HepG2 (cell line): ENCODE data around the gene TENT4B. TPM values are rescaled to one million over a fixed set of nuclear protein-coding genes. Genes with fewer than 3 reads are reported as not detected.
A peak's percentile ranks its signal among the peaks of the same experiment; 100 is the strongest.

Source experiments
- GTF2F1 ChIP-seq: fragments of 150-350 bp; IDR thresholded peaks from 2 replicates; pipeline ENCODE4 v1.6.1; 2014; ENCODE audit warnings: low read length
- KDM1A ChIP-seq: IDR thresholded peaks from 2 replicates; pipeline ENCODE4 v1.6.1; 2016; ENCODE audit warnings: missing compliant biosample characterization
- KDM5A ChIP-seq: fragments of 200-600 bp; sonication (generic); IDR thresholded peaks from 2 replicates; pipeline ENCODE4 v1.7.0; 2018; ENCODE audit warnings: antibody characterized with exemption, mild to moderate bottlenecking, low read length, borderline replicate concordance
- KLF13 ChIP-seq: sonication (generic); formaldehyde crosslinking; IDR thresholded peaks from 2 replicates; pipeline ENCODE4 v1.4.0; 2020; ENCODE audit warnings: mild to moderate bottlenecking, missing genetic modification reagents
- MYNN ChIP-seq: sonication (generic); formaldehyde crosslinking; IDR thresholded peaks from 2 replicates; pipeline ENCODE4 v1.4.0; 2020; ENCODE audit warnings: mild to moderate bottlenecking, low read depth, missing genetic modification reagents
- PCBP2 ChIP-seq: fragments of 200-400 bp; formaldehyde crosslinking; optimal IDR thresholded peaks from 2 replicates; pipeline ENCODE3; 2018; ENCODE audit warnings: low read length, low read depth; ENCODE audit not compliant: poor library complexity, severe bottlenecking
- SMAD3 ChIP-seq: sonication (generic); formaldehyde crosslinking; IDR thresholded peaks from 2 replicates; pipeline ENCODE4 v1.4.0; 2020; ENCODE audit warnings: missing genetic modification reagents
- SRSF9 ChIP-seq: fragments of 200-400 bp; formaldehyde crosslinking; IDR thresholded peaks from 2 replicates; pipeline ENCODE4 v1.6.1; 2018; ENCODE audit warnings: borderline replicate concordance, mild to moderate bottlenecking, low read depth, low read length; ENCODE audit not compliant: insufficient read depth, poor library complexity, severe bottlenecking
- ZNF546 ChIP-seq: sonication (generic); formaldehyde crosslinking; conservative IDR thresholded peaks from 2 replicates; pipeline ENCODE4 v1.8.1; 2023; ENCODE audit warnings: mild to moderate bottlenecking, missing genetic modification reagents
- ZNF570 ChIP-seq: sonication (generic); formaldehyde crosslinking; IDR thresholded peaks from 2 replicates; pipeline ENCODE4 v1.4.0; 2020; ENCODE audit warnings: mild to moderate bottlenecking, missing genetic modification reagents, borderline replicate concordance
- ZNF678 ChIP-seq: sonication (generic); formaldehyde crosslinking; IDR thresholded peaks from 2 replicates; pipeline ENCODE4 v1.4.0; 2020; ENCODE audit warnings: mild to moderate bottlenecking, missing genetic modification reagents
- ZNF83 ChIP-seq: sonication (generic); formaldehyde crosslinking; IDR thresholded peaks from 2 replicates; pipeline ENCODE4 v1.4.0; 2020; ENCODE audit warnings: missing genetic modification reagents, mild to moderate bottlenecking, borderline replicate concordance
- polyA plus RNA-seq, 8 experiments: library from polyadenylated mRNA; depleted of rRNA in 3 of 8; stranded (reverse) in 7 of 8; unstranded in 1 of 8; fragments of >200 nt; fragmentation: Illumina TruSeq in 4 of 8; extraction: Trizol in 4 of 8; gene quantifications; 2 replicates each; pipeline versions ENCODE4 v1.2.1 to v1.2.3, GENCODE V29; 2011 to 2016; ENCODE audit warnings: low read depth in 4 of 8, missing spikeins in 1 of 8, mixed read lengths in 1 of 8; ENCODE audit not compliant: insufficient read depth in 1 of 8
- total RNA-seq, 5 experiments: library from RNA; depleted of rRNA; stranded (reverse); fragments of >200 nt; fragmentation: Illumina TruSeq; extraction: Trizol; gene quantifications; 2 replicates each; pipeline ENCODE4 v1.2.3, GENCODE V29; 2016; ENCODE audit warnings: low read depth in 1 of 5
- TF ChIP-seq, protein P1 (sequence below): sonication (generic); formaldehyde crosslinking; IDR thresholded peaks from 2 replicates; pipeline ENCODE4 v1.4.0; 2020; ENCODE audit warnings: missing genetic modification reagents; ENCODE audit errors: not compliant biosample characterization
- TF ChIP-seq, protein P2 (sequence below): sonication (generic); formaldehyde crosslinking; IDR thresholded peaks from 2 replicates; pipeline ENCODE4 v1.5.1; 2020; ENCODE audit warnings: missing genetic modification reagents, mild to moderate bottlenecking, borderline replicate concordance
- TF ChIP-seq, protein P3 (sequence below), 2 experiments: fragments of 450-650 bp in 1 of 2; sonication (generic) in 1 of 2; formaldehyde crosslinking in 1 of 2; IDR thresholded peaks; 2 replicates each; pipeline versions ENCODE4 v1.6.1 to v1.8.0; 2016 to 2022; ENCODE audit warnings: antibody characterized with exemption in 1 of 2, mild to moderate bottlenecking in 1 of 2, missing genetic modification reagents in 1 of 2
- TF ChIP-seq, protein P4 (sequence below): sonication (generic); formaldehyde crosslinking; IDR thresholded peaks from 2 replicates; pipeline ENCODE4 v1.4.0; 2020; ENCODE audit warnings: missing genetic modification reagents

Gene TENT4B
- total and polyA plus RNA-seq, 2 of the 13 experiments (the other 11 are each of a cell fraction or from before 2014, with no cell fraction given), result 15.0 to 32.8 TPM

DNA sequence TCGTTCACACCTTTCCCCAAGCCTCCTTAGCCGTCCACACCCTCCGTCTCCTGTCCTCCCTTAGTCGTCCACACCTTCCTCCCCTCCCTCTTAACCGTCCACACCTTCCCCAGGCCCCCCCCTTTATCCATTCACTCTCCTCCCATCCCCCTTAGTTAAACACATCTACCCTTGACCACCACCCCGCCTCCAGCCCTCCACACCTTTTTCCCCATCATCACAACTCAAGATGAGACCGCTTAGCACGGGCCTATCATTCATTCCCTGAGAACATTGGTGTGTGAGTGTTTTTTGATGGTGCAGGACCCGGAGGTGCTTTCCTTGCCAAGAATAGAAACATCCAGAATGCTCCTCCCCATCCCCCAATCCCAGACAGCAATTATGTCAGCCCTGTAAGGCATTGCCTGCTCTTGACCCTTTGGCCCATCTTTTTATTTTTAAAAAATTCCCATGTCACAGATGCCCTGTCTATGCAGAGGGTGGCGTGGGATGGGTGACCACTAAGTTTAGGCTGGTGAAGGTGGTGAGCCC, 1.4 kb downstream of the TENT4B start (continued):
- TF ChIP-seq, protein P1, sequence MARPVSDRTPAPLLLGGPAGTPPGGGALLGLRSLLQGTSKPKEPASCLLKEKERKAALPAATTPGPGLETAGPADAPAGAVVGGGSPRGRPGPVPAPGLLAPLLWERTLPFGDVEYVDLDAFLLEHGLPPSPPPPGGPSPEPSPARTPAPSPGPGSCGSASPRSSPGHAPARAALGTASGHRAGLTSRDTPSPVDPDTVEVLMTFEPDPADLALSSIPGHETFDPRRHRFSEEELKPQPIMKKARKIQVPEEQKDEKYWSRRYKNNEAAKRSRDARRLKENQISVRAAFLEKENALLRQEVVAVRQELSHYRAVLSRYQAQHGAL (CRISPR knock-in tag), result no peak
- TF ChIP-seq MYNN (CRISPR knock-in tag), result no peak
- no peak for TF ChIP-seq GTF2F1
- TF ChIP-seq, protein P2, sequence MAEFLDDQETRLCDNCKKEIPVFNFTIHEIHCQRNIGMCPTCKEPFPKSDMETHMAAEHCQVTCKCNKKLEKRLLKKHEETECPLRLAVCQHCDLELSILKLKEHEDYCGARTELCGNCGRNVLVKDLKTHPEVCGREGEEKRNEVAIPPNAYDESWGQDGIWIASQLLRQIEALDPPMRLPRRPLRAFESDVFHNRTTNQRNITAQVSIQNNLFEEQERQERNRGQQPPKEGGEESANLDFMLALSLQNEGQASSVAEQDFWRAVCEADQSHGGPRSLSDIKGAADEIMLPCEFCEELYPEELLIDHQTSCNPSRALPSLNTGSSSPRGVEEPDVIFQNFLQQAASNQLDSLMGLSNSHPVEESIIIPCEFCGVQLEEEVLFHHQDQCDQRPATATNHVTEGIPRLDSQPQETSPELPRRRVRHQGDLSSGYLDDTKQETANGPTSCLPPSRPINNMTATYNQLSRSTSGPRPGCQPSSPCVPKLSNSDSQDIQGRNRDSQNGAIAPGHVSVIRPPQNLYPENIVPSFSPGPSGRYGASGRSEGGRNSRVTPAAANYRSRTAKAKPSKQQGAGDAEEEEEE (CRISPR knock-in tag), result peak; percentile 28; the same call in 1 of the 2 replicates
- no peak for TF ChIP-seq ZNF83 (CRISPR knock-in tag)
- TF ChIP-seq ZNF546, result peak; percentile 61; the same call in 1 of the 2 replicates
- TF ChIP-seq, protein P3, sequence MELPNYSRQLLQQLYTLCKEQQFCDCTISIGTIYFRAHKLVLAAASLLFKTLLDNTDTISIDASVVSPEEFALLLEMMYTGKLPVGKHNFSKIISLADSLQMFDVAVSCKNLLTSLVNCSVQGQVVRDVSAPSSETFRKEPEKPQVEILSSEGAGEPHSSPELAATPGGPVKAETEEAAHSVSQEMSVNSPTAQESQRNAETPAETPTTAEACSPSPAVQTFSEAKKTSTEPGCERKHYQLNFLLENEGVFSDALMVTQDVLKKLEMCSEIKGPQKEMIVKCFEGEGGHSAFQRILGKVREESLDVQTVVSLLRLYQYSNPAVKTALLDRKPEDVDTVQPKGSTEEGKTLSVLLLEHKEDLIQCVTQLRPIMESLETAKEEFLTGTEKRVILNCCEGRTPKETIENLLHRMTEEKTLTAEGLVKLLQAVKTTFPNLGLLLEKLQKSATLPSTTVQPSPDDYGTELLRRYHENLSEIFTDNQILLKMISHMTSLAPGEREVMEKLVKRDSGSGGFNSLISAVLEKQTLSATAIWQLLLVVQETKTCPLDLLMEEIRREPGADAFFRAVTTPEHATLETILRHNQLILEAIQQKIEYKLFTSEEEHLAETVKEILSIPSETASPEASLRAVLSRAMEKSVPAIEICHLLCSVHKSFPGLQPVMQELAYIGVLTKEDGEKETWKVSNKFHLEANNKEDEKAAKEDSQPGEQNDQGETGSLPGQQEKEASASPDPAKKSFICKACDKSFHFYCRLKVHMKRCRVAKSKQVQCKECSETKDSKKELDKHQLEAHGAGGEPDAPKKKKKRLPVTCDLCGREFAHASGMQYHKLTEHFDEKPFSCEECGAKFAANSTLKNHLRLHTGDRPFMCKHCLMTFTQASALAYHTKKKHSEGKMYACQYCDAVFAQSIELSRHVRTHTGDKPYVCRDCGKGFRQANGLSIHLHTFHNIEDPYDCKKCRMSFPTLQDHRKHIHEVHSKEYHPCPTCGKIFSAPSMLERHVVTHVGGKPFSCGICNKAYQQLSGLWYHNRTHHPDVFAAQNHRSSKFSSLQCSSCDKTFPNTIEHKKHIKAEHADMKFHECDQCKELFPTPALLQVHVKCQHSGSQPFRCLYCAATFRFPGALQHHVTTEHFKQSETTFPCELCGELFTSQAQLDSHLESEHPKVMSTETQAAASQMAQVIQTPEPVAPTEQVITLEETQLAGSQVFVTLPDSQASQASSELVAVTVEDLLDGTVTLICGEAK (IDR thresholded peaks at IDR 0.05), result no peak; the same call in 1 of the 2 replicates
- TF ChIP-seq, protein P3 (CRISPR knock-in tag; IDR thresholded peaks at IDR 0.05), result no peak
- no peak for TF ChIP-seq SMAD3 (CRISPR knock-in tag)
- TF ChIP-seq, protein P4, sequence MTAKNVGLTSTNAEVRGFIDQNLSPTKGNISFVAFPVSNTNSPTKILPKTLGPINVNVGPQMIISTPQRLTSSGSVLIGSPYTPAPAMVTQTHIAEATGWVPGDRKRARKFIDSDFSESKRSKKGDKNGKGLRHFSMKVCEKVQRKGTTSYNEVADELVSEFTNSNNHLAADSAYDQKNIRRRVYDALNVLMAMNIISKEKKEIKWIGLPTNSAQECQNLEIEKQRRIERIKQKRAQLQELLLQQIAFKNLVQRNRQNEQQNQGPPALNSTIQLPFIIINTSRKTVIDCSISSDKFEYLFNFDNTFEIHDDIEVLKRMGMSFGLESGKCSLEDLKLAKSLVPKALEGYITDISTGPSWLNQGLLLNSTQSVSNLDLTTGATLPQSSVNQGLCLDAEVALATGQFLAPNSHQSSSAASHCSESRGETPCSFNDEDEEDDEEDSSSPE (CRISPR knock-in tag), result peak; percentile 27; the same call in 1 of the 2 replicates
- TF ChIP-seq KDM5A, result 0 out of 2 replicates have a peak, but pooled peaks have one; percentile 12
- peak; percentile 12; the same call in 1 of the 2 replicates for TF ChIP-seq ZNF678 (CRISPR knock-in tag)
- TF ChIP-seq KDM1A, result no peak
- no peak for TF ChIP-seq SRSF9
- TF ChIP-seq KLF13, result no peak
- TF ChIP-seq PCBP2, result peak; percentile 58
- 0 out of 2 replicates have a peak, but pooled peaks have one; percentile 64 for TF ChIP-seq ZNF570
